Measurements from ENCODE around the gene PPP1R14D.
"Not testable (repeated sequence)": the region's sequence is repeated elsewhere in the genome, so short reads cannot be mapped to it uniquely, and the experiment has no call there.

Gene PPP1R14D

GRCh38 chr15:40828447-40829036 is at the start of gene PPP1R14D:
Gene PPP1R14D, minus strand, starts transcription at chr15:40828708. Its CDS starts 67 bp downstream, at chr15:40828641.
- DNase-seq = no peak

- no peak for DNase-seq
These were observed 49.2 kb upstream of the PPP1R14D start for GRCh38 chr15:40877694-40878093.

GRCh38 chr15:40875991-40876730 is 47.7 kb upstream of the PPP1R14D start:
- peak; percentile 47 for DNase-seq

- peak; percentile 31 for DNase-seq
These were observed 45.4 kb upstream of the PPP1R14D start, which contains the start of gene RHOV for GRCh38 chr15:40873694-40874561. Gene RHOV, minus strand, starts transcription at chr15:40874234. Its CDS starts 95 bp downstream, at chr15:40874139.

- no peak for DNase-seq
These were observed 44.5 kb upstream of the PPP1R14D start for GRCh38 chr15:40872791-40873693.

GRCh38 chr15:40871749-40872617 is 43.5 kb upstream of the PPP1R14D start:
- DNase-seq = no peak

- no peak for DNase-seq
These were observed 42.2 kb upstream of the PPP1R14D start for GRCh38 chr15:40870716-40871115.

GRCh38 chr15:40869686-40870085 is 41.2 kb upstream of the PPP1R14D start:
- no peak for DNase-seq

- no peak for DNase-seq
These were observed 38.7 kb upstream of the PPP1R14D start for GRCh38 chr15:40867199-40867598.

- DNase-seq = no peak
These were observed 35.3 kb upstream of the PPP1R14D start for GRCh38 chr15:40863660-40864270.

- not testable (repeated sequence) for DNase-seq
These were observed 32.6 kb upstream of the PPP1R14D start for GRCh38 chr15:40861147-40861546.

- peak; percentile 32 for DNase-seq
These were observed 30.8 kb upstream of the PPP1R14D start for GRCh38 chr15:40859206-40859851.

GRCh38 chr15:40858706-40859105 is 30.2 kb upstream of the PPP1R14D start:
- DNase-seq = no peak

GRCh38 chr15:40857601-40858341 is 29.3 kb upstream of the PPP1R14D start:
- DNase-seq = peak; percentile 32

GRCh38 chr15:40856746-40857145 is 28.2 kb upstream of the PPP1R14D start:
- no peak for DNase-seq

GRCh38 chr15:40855706-40856234 is 27.3 kb upstream of the PPP1R14D start:
- no peak for DNase-seq

GRCh38 chr15:40854161-40854560 is 25.7 kb upstream of the PPP1R14D start:
- DNase-seq = no peak

GRCh38 chr15:40853241-40853890 is 24.9 kb upstream of the PPP1R14D start:
- no peak for DNase-seq

- no peak for DNase-seq
These were observed 24.0 kb upstream of the PPP1R14D start for GRCh38 chr15:40852529-40852928.

Data from NCI-H226 (cell line).